Measurements from ENCODE around the gene MED1.
"Not testable (repeated sequence)": the region's sequence is repeated elsewhere in the genome, so short reads cannot be mapped to it uniquely, and the experiment has no call there.

MED1 gene, protein sequence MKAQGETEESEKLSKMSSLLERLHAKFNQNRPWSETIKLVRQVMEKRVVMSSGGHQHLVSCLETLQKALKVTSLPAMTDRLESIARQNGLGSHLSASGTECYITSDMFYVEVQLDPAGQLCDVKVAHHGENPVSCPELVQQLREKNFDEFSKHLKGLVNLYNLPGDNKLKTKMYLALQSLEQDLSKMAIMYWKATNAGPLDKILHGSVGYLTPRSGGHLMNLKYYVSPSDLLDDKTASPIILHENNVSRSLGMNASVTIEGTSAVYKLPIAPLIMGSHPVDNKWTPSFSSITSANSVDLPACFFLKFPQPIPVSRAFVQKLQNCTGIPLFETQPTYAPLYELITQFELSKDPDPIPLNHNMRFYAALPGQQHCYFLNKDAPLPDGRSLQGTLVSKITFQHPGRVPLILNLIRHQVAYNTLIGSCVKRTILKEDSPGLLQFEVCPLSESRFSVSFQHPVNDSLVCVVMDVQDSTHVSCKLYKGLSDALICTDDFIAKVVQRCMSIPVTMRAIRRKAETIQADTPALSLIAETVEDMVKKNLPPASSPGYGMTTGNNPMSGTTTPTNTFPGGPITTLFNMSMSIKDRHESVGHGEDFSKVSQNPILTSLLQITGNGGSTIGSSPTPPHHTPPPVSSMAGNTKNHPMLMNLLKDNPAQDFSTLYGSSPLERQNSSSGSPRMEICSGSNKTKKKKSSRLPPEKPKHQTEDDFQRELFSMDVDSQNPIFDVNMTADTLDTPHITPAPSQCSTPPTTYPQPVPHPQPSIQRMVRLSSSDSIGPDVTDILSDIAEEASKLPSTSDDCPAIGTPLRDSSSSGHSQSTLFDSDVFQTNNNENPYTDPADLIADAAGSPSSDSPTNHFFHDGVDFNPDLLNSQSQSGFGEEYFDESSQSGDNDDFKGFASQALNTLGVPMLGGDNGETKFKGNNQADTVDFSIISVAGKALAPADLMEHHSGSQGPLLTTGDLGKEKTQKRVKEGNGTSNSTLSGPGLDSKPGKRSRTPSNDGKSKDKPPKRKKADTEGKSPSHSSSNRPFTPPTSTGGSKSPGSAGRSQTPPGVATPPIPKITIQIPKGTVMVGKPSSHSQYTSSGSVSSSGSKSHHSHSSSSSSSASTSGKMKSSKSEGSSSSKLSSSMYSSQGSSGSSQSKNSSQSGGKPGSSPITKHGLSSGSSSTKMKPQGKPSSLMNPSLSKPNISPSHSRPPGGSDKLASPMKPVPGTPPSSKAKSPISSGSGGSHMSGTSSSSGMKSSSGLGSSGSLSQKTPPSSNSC (N-terminal part only)

DNA sequence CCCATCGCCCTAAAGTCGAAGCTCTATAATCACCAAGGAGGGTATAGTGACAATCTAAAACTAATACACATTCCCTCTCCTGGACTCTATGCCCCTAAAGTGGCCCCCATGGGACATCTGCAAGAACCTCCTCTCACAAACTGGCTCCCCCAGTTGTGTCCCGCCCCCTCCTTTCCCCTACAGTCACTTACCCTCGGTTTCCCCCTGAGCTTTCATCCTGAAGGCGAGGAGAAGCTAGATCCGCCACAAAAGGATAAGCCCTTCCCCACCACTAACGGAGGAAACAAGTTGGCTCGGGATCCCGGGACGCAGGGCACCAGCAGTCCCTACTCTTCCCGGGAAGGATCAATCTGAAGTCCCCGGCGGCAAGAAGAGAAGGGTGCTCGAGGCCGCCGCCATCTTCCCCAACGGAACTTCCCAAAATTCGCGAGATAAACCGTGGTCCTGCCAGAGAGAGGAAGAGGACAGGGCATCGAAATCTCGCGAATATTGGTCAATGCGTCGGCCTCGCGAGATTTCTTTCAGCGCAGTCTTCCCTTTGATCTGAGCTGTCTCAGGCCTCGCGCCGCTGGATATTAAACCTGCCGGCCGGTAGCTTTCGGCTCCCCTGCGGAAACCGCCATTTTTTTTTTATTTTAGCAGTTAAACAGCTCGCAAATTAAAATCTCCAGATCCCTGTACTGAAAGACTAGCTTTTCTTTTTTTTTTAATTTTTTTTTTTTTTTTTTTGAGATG is at the start of gene MED1:
Gene MED1 (minus strand): TSS at position 417 of the 735 bp plus-strand sequence. CDS start 201 bp downstream, at position 216.
- peak; percentile 86 to 87 for DNase-seq

DNA sequence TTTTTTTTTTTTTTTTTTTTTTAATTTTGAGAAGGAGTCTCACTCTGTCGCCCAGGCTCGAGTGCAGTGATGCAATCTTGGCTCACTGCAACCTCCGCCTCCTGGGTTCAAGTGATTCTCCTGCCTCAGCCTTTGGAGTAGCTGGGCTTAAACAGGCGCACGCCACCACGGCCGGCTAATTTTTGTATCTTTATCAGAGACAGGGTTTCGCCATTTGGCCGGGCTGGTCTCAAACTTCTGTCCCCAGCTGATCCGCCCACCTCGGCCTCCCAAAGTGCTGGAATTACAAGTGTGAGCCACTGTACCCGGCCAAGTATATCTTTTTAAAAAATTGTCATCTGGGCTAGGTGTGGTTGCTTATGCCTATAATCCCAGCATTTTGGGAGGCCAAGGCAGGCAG is 45.9 kb upstream of the MED1 start:
- DNase-seq: not testable (repeated sequence)

DNA sequence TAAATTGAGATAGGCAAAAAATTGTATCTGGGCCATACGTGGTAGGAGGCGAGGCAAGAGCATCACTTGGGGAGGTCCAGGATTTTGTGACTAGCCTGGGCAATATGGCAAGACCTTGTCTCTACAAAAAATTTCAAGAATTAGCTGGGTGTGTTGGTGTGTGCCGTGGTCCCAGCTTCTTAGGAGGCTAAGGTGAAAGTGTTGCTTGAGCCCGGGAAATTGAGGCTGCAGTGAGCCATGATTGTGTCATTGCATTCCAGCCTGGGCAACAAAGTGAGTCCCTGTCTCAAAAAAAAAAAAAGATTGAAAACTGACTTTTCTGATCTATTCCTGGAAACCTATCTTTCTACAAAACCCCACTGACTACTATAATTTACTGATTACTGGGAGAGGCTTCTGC is 36.9 kb upstream of the MED1 start:
- no peak for DNase-seq

DNA sequence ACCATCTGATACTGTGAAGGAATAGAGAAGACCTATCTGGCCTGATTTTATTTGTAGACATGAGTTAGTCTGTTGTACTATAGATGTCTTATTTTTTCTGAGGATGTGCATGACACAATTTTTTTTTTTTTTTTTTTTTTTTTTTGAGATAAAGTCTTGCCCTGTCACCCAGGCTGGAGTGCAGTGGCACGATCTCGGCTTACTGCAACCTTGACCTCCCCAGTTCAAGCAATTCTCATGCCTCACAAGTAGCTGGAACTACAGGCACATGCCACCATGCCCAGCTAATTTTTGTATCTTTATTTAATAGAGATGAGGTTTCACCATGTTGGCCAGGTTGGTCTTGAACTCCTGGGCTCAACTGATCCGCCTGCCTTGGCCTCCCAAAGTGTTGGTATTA is 36.4 kb upstream of the MED1 start:
- not testable (repeated sequence) for DNase-seq

DNA sequence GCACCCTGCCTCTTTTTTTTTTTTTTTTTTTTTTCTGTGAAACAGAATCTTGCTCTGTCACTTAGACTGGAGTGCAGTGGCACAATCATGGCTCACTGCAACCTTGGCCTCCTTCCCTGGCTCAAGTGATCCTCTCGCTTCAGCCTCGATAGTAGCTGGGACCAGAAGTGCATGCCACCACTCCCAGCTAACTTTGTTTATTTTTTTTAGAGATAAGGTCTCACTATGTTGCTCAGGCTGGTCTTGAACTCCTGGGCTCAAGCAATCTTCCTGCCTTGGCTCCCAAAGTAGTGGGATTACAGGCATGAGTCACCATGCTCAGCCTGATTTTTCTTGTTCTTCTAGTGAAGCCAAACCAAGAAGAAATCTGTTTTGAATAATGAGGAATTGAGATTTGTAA is 35.2 kb upstream of the MED1 start:
- no peak for DNase-seq

DNA sequence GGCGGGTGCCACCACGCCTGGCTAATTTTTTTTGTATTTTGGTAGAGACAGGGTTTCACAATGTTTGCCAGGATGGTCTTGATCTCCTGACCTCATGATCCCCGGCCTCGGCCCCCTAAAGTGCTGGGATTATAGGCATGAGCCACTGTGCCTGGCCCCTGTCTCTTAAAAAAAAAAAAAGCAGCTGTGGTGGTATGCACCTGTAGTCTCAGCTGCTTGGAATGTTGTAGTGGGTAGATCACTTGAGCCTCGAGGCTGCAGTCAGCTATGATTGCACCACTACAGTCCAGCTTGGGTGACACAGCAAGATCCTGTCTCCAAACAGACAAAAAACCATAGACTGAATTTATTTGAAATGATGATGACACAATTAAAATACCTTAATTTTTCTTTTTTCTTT is 34.5 kb upstream of the MED1 start:
- DNase-seq: no peak

DNA sequence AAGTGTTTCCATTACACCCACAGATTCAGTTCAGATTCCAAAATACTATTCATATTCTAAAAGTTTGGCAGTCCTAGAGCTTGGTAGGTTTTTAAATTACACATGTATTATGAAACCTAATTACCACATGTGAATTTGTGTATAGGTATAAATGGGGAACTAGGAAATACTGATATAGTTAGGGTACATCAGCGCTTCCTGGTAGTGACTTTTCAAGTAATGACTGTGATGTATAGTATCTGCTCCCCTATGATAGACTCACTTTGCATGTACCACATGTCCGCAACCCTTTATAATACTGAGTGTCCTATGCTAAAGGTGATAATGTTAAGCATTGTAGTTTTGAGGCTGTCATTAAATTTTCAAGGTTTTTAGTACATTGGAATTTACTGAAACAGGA is 33.1 kb upstream of the MED1 start:
- DNase-seq: no peak

DNA sequence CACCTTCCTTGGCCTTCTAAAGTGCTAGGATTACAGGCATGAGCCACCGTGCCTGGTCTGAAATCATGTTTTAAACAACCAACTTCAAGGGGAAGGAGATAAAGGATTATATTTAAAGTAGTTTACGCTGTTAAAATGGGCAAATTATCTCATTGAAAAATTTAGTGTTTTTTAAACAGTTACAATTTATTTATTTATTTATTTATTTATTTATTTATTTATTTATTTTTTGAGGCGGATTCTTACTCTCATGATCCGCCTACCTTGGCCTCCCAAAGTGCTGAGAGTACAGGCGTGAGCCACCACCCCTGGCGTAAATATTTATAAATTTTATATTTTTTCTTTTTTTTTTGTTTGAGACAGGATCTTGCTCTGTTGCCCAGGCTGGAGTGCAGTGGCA is 32.4 kb upstream of the MED1 start:
- DNase-seq: no peak

DNA sequence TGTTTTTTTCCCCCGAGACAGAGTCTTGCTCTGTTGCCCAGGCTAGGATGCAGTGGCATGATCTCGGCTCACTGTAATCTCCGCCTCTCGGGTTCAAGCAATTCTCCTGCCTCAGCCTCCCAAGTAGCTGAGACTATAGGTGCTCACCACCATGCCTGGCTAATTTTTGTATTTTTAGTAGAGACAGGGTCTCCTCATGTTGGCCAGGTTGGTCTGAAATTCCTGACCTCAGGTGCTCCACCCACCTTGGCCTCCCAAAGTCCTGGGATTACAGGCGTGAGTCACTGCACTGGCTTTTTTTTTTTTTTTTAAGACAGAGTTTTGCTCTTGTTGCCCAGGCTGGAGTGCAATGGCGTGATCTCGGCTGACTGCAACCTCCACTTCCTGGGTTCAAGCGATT is 28.6 kb upstream of the MED1 start:
- DNase-seq: not testable (repeated sequence)

DNA sequence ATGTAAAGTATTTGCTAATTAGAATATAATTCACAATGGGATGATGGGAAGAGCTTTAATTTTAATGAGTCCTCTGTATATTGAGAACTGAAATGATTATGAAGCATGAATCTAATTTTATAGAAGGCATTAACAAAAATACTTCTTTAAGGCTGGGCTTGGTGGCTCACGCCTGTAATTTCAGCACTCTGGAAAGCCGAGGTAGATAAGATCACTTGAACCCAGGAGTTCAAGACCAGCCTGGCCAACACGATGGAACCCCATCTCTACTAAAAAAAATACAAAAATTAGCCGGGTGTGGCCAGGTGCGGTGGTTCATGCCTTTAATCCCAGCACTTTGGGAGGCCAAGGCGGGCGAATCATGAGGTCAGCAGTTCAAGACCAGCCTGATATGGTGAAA is 22.2 kb upstream of the MED1 start:
- no peak for DNase-seq

DNA sequence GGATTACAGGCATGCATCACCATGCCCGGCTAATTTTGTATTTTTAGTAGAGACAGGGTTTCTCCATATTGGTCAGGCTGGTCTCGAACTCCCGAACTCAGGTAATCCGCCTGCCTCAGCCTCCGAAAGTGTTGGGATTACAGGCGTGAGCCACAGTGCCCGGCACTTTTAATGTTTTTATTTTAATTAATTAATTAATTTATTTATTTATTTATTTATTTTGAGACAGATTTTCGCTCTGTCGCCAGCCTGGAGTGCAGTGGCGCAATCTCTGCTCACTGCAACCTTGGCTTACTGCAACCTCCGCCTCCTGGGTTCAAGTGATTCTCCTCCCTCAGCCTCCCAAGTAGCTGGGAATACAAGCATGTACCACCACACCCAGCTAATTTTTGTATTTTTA is 17.5 kb upstream of the MED1 start:
- not testable (repeated sequence) for DNase-seq

DNA sequence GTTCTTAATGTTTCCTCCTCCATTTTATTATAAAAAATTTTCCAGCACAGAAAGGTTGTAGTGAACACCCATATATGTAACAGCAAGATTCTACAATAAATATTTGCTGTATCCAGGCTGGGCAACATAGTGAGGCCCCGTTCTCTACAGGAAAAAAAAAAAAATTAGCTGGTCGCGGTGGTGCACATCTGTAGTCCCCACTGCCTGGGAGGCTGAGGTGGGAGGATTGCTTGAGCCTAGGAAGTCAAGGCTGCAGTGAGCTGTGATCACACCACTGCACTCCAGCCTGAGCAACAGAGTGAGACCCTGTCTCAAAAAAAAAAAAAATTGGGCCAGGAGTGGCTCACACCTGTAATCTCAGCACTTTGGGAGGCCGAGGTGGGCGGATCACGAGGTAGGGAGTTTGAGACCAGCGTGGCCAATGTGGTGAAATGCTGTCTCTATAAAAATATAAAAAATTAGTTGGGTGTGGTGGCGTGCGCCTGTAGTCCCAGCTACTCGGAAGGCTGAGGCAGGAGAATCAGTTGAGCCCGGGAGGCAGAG is 13.6 kb upstream of the MED1 start:
- DNase-seq: not testable (repeated sequence)

DNA sequence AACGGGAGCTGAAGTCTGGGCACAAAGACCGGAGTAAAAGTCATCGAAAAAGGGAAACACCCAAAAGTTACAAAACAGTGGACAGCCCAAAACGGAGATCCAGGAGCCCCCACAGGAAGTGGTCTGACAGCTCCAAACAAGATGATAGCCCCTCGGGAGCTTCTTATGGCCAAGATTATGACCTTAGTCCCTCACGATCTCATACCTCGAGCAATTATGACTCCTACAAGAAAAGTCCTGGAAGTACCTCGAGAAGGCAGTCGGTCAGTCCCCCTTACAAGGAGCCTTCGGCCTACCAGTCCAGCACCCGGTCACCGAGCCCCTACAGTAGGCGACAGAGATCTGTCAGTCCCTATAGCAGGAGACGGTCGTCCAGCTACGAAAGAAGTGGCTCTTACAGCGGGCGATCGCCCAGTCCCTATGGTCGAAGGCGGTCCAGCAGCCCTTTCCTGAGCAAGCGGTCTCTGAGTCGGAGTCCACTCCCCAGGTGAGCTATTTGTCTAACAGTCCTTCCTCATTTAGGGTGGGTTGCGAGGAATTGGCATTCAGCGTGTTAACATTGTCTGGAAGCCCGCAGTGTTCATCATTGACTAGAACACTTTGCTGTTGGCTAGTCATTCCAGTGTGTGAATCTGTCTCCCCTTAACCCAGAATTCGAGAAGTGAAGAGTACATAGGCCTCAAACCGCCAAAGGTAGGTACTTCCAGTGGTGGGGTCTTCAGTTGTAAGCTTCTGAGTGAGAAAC is 11.7 kb upstream of the MED1 start:
- no peak for DNase-seq

DNA sequence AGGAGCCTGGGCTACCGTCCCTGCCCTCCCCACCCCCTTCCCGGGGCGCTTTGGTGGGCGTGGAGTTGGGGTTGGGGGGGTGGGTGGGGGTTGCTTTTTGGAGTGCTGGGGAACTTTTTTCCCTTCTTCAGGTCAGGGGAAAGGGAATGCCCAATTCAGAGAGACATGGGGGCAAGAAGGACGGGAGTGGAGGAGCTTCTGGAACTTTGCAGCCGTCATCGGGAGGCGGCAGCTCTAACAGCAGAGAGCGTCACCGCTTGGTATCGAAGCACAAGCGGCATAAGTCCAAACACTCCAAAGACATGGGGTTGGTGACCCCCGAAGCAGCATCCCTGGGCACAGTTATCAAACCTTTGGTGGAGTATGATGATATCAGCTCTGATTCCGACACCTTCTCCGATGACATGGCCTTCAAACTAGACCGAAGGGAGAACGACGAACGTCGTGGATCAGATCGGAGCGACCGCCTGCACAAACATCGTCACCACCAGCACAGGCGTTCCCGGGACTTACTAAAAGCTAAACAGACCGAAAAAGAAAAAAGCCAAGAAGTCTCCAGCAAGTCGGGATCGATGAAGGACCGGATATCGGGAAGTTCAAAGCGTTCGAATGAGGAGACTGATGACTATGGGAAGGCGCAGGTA is 11.0 kb upstream of the MED1 start:
- DNase-seq: peak; percentile 15 to 16

DNA sequence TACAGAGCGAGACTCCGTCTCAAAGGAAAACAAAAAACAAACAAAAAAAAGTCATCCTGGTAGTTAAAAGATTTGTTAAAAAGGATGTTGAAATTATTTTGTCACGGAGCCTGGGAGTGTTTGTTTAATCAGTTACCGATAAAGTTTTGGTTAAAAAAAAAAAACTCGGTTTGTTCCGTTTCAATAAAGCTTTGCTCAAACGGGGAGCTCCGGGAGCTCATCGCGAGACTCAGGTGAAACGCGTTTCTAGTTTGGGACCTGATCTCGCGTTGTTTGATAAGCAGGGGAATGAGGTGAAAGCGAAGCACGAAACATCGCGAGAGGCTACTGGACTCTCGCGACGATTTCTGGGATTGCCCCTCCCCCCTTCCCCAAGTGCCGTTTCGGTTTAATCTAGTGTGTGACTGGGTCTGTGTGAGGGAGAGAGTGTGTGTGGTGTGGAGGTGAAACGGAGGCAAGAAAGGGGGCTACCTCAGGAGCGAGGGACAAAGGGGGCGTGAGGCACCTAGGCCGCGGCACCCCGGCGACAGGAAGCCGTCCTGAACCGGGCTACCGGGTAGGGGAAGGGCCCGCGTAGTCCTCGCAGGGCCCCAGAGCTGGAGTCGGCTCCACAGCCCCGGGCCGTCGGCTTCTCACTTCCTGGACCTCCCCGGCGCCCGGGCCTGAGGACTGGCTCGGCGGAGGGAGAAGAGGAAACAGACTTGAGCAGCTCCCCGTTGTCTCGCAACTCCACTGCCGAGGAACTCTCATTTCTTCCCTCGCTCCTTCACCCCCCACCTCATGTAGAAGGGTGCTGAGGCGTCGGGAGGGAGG is 10.3 kb upstream of the MED1 start, which contains the start of gene CDK12:
Gene CDK12 (plus strand): TSS at position 374 of the 813 bp plus-strand sequence. CDS start 586 bp downstream, outside the sequence.
- DNase-seq: peak; percentile 92

DNA sequence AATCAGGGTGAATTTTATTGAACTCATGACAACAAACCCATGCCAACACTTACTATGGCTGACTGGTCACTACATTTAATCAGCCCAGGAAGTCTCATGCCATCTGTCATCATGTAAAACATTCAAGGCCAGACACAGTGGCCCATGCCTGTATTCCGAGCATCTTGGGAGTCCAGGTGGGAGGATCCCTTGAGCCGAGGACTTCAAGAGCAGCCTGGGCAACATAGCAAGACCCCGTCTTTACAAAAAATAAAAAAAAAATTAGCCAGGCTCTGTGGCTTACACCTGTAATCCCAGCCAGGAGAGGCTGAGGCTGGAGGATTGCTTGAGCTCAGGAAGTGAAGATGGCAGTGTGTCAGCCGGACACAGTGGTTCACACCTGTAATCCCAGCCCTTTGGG is 4.9 kb upstream of the MED1 start:
- no peak for DNase-seq

DNA sequence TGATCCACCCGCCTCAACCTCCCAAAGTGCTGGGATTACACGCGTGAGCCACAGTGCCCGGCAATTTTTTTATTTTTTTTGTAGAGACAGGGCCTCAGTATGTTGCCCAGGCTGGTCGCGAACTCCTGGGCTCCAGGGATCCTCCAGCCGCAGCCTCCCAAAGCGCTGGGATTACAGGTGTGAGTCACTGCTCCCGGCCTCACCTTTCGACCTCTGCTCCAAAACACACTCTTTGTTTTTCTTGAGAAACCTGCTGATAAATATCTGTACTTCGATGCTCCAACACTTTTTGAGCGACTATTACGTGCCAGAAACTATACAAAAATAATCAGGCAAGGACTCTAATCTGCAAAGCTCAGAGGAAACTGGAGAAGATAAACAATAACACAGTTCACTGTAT is 1.0 kb downstream of the MED1 start:
- no peak for DNase-seq

DNA sequence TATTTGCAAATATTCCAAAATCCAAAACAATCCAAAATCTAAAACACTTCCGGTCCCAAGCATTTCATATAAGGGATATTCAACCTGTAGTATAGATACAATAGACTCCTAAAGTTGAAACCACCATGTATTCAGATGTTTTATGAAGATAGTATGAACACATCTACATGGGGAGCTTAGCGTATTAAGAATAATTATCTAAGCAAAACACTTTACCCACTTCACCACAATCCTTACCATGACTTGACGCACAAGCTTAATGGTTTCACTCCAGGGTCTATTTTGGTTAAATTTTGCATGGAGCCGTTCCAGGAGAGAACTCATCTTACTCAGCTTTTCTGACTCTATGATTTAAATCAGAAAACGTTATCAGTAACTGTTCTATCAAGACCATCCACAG is 3.5 kb downstream of the MED1 start:
- no peak for DNase-seq

DNA sequence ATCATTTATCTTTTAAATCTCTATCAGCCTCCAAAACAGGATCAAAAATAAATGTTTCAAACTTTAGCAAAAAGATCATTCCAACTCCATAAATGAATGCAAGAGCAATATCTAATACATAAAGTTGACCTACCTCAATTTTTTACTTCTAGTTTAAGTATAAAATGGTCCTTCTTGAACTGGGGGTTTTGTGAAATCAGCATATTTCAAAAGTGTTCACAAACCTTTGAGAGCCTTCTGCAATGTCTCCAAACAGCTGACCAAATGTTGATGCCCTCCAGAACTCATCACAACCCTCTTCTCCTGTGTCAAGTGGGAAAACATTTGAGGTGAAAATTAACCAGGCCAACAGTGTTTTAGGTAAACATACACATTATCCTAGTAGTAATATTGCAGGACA is 7.7 kb downstream of the MED1 start:
- DNase-seq: no peak

DNA sequence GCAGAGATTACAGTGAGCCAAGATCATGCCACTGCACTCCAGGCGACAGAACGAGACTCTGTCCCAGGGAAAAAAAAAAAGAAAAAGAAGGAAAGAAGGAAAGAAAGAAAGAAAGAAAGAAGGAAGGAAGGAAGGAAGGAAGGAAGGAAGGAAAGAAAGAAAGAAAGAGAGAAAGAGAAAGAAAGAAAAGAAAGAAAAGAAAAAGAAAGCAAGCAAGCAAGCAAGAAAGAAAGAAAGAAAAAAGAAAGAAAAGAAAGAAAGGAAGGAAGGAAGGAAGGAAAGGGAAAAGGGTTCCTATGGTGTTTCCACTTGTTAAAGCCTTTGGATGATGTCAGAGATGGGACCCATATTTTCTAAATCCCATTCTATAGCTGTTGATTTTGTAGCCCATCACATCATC is 11.2 kb downstream of the MED1 start:
- not testable (repeated sequence) for DNase-seq

All from activated CD4-positive, alpha-beta T cell treated with anti-CD3 and anti-CD28 coated beads, Interleukin-2, amount 50 U/mL, for 4 hours (primary cell).